Pons (tissue), 1 donor: ENCODE results near the gene PCBP1.
"Not testable (repeated sequence)": the region's sequence is repeated elsewhere in the genome, so short reads cannot be mapped to it uniquely, and the experiment has no call there.

Experiments
- DNase-seq: peaks from one replicate; pipeline ENCODE4 v3.0.0-alpha.2; 2016; ENCODE audit warnings: low spot score

The PCBP1 gene

GRCh38 chr2:70086838-70087701 is at the start of gene PCBP1:
PCBP1 (plus strand) TSS chr2:70087477; CDS start chr2:70087744, 267 bp downstream.
- DNase-seq, result peak; percentile 90

GRCh38 chr2:70039366-70039765 is 47.9 kb upstream of the PCBP1 start:
- no peak for DNase-seq

GRCh38 chr2:70041663-70042062 is 45.6 kb upstream of the PCBP1 start:
- DNase-seq, result no peak

- no peak for DNase-seq
Measured at GRCh38 chr2:70042246-70042645, 45.0 kb upstream of the PCBP1 start.

- no peak for DNase-seq
Measured at GRCh38 chr2:70043252-70043875, 43.9 kb upstream of the PCBP1 start.

GRCh38 chr2:70044290-70045040 is 42.8 kb upstream of the PCBP1 start:
- no peak for DNase-seq

- no peak for DNase-seq
Measured at GRCh38 chr2:70045405-70045804, 41.9 kb upstream of the PCBP1 start.

- no peak for DNase-seq
Measured at GRCh38 chr2:70045932-70046331, 41.3 kb upstream of the PCBP1 start.

GRCh38 chr2:70046534-70046933 is 40.7 kb upstream of the PCBP1 start:
- DNase-seq, result no peak

- DNase-seq, result no peak
Measured at GRCh38 chr2:70047451-70047850, 39.8 kb upstream of the PCBP1 start.

- no peak for DNase-seq
Measured at GRCh38 chr2:70049255-70049654, 38.0 kb upstream of the PCBP1 start.

- no peak for DNase-seq
Measured at GRCh38 chr2:70050631-70051425, 36.4 kb upstream of the PCBP1 start.

GRCh38 chr2:70055259-70055658 is 32.0 kb upstream of the PCBP1 start:
- DNase-seq, result not testable (repeated sequence)

GRCh38 chr2:70061317-70061716 is 26.0 kb upstream of the PCBP1 start:
- DNase-seq, result no peak

GRCh38 chr2:70062270-70062669 is 25.0 kb upstream of the PCBP1 start:
- no peak for DNase-seq

GRCh38 chr2:70068119-70068518 is 19.2 kb upstream of the PCBP1 start:
- no peak for DNase-seq

GRCh38 chr2:70069049-70069448 is 18.2 kb upstream of the PCBP1 start:
- no peak for DNase-seq

- DNase-seq, result peak; percentile 97
Measured at GRCh38 chr2:70070542-70071268, 16.6 kb upstream of the PCBP1 start.

GRCh38 chr2:70073493-70073892 is 13.8 kb upstream of the PCBP1 start:
- DNase-seq, result no peak

GRCh38 chr2:70078384-70078783 is 8.9 kb upstream of the PCBP1 start:
- peak; percentile 51 for DNase-seq

GRCh38 chr2:70080610-70081200 is 6.6 kb upstream of the PCBP1 start:
- DNase-seq, result no peak
